ENCODE results near the gene KRTAP15-1. TPM values are rescaled to one million over a fixed set of nuclear protein-coding genes. Genes with fewer than 3 reads are reported as not detected.
A peak's percentile ranks its signal among the peaks of the same experiment; 100 is the strongest.

KRTAP15-1 gene
- total RNA-seq = not detected in 2 replicates

GRCh38 chr21:30439975-30440374, at the start of gene KRTAP15-1:
KRTAP15-1 (plus strand) TSS chr21:30440275; CDS start chr21:30440328, 53 bp downstream.
- Mint-ChIP-seq H3K27ac (no peak within 1 kb of the TSS), H3K9me3 (no peaks in the 10 kb centered on the region), H3K36me3 (ENCODE audit: low read depth) (no peaks in the 10 kb centered on the region), H3K4me3 (ENCODE audit: low read depth) (no peak within 1 kb of the TSS), H3K4me1 (ENCODE audit: low read depth) (no peaks in the 10 kb centered on the region), H3K27me3 (ENCODE audit: low read depth) (no peaks in the 10 kb centered on the region)
- intact Hi-C loops (cut with micrococcal nuclease) = no loop called here
- DNase-seq (ENCODE audit: low spot score) = no peak

- Mint-ChIP-seq H3K9me3 (no peaks in the 10 kb centered on the region), H3K4me3 (ENCODE audit: low read depth) (no peak overlapping the region)
These were observed 48.5 kb upstream of the KRTAP15-1 start for GRCh38 chr21:30391492-30392025.

GRCh38 chr21:30395731-30396130, 44.3 kb upstream of the KRTAP15-1 start, which contains the start of gene KRTAP13-1:
KRTAP13-1 (plus strand) TSS chr21:30396031; CDS start chr21:30396087, 56 bp downstream.
- H3K4me1 Mint-ChIP-seq (ENCODE audit: low read depth) = no peaks in the 10 kb centered on the region
- no peak within 1 kb of the TSS for H3K27ac Mint-ChIP-seq
- intact Hi-C loops (cut with micrococcal nuclease) = no loop called here
- no peak within 1 kb of the TSS for H3K4me3 Mint-ChIP-seq (ENCODE audit: low read depth)
- no peak for DNase-seq (ENCODE audit: low spot score)
- H3K9me3 Mint-ChIP-seq = no peaks in the 10 kb centered on the region
- no peaks in the 10 kb centered on the region for H3K36me3 Mint-ChIP-seq (ENCODE audit: low read depth)
- no peaks in the 10 kb centered on the region for H3K27me3 Mint-ChIP-seq (ENCODE audit: low read depth)

More at GRCh38 chr21:30391492-30392025, 48.5 kb upstream of the KRTAP15-1 start:
- DNase-seq (ENCODE audit: low spot score) = no peak
- intact Hi-C loops (cut with micrococcal nuclease) = no loop called here
- no peak overlapping the region for H3K27ac Mint-ChIP-seq
- no peaks in the 10 kb centered on the region for H3K27me3 Mint-ChIP-seq (ENCODE audit: low read depth)
- no peaks in the 10 kb centered on the region for H3K4me1 Mint-ChIP-seq (ENCODE audit: low read depth)
- H3K36me3 Mint-ChIP-seq (ENCODE audit: low read depth) = no peaks in the 10 kb centered on the region

- DNase-seq (ENCODE audit: low spot score) = peak; percentile 11
- Mint-ChIP-seq H3K4me1 (ENCODE audit: low read depth) (peaks cover 3% of the 10 kb centered on the region), H3K27ac (no peak overlapping the region), H3K27me3 (ENCODE audit: low read depth) (peaks cover 5% of the 10 kb centered on the region), H3K9me3 (peaks cover 5% of the 10 kb centered on the region), H3K36me3 (ENCODE audit: low read depth) (no peaks in the 10 kb centered on the region), H3K4me3 (ENCODE audit: low read depth) (peak overlapping the region; percentile 57)
- intact Hi-C loops (cut with micrococcal nuclease) = no loop called here
These were observed 31.1 kb upstream of the KRTAP15-1 start for GRCh38 chr21:30408782-30409494.

GRCh38 chr21:30415993-30416392, 24.1 kb upstream of the KRTAP15-1 start:
- intact Hi-C loops (cut with micrococcal nuclease) = no loop called here

GRCh38 chr21:30425826-30426225, 14.2 kb upstream of the KRTAP15-1 start, which contains the start of gene KRTAP13-3:
KRTAP13-3 (minus strand) TSS chr21:30425926; CDS start chr21:30425912, 14 bp downstream.
- H3K27me3 Mint-ChIP-seq (ENCODE audit: low read depth) = peaks cover 1% of the 10 kb centered on the region
- H3K4me1 Mint-ChIP-seq (ENCODE audit: low read depth) = no peaks in the 10 kb centered on the region
- H3K36me3 Mint-ChIP-seq (ENCODE audit: low read depth) = no peaks in the 10 kb centered on the region
- H3K4me3 Mint-ChIP-seq (ENCODE audit: low read depth) = no peak within 1 kb of the TSS
- DNase-seq (ENCODE audit: low spot score) = no peak
- no peaks in the 10 kb centered on the region for H3K9me3 Mint-ChIP-seq
- H3K27ac Mint-ChIP-seq = no peak within 1 kb of the TSS
- intact Hi-C loops (cut with micrococcal nuclease) = no loop called here

More at GRCh38 chr21:30415993-30416392, 24.1 kb upstream of the KRTAP15-1 start:
- Mint-ChIP-seq H3K9me3 (peaks cover 3% of the 10 kb centered on the region), H3K27me3 (ENCODE audit: low read depth) (no peaks in the 10 kb centered on the region), H3K4me1 (ENCODE audit: low read depth) (no peaks in the 10 kb centered on the region), H3K4me3 (ENCODE audit: low read depth) (no peak overlapping the region), H3K36me3 (ENCODE audit: low read depth) (no peaks in the 10 kb centered on the region), H3K27ac (no peak overlapping the region)
- DNase-seq (ENCODE audit: low spot score) = no peak

GRCh38 chr21:30426731-30427130, 13.3 kb upstream of the KRTAP15-1 start:
- no peaks in the 10 kb centered on the region for H3K9me3 Mint-ChIP-seq
- no peaks in the 10 kb centered on the region for H3K4me1 Mint-ChIP-seq (ENCODE audit: low read depth)
- H3K36me3 Mint-ChIP-seq (ENCODE audit: low read depth) = no peaks in the 10 kb centered on the region
- no peak for DNase-seq (ENCODE audit: low spot score)
- no peak overlapping the region for H3K4me3 Mint-ChIP-seq (ENCODE audit: low read depth)
- no peak overlapping the region for H3K27ac Mint-ChIP-seq
- intact Hi-C loops (cut with micrococcal nuclease) = no loop called here
- peaks cover 1% of the 10 kb centered on the region for H3K27me3 Mint-ChIP-seq (ENCODE audit: low read depth)

GRCh38 chr21:30430170-30430655, 9.9 kb upstream of the KRTAP15-1 start, which contains the start of gene KRTAP13-4:
KRTAP13-4 (plus strand) TSS chr21:30430220; CDS start chr21:30430276, 56 bp downstream.
- no peaks in the 10 kb centered on the region for H3K4me1 Mint-ChIP-seq (ENCODE audit: low read depth)
- no peaks in the 10 kb centered on the region for H3K9me3 Mint-ChIP-seq
- no peaks in the 10 kb centered on the region for H3K36me3 Mint-ChIP-seq (ENCODE audit: low read depth)
- no peak within 1 kb of the TSS for H3K4me3 Mint-ChIP-seq (ENCODE audit: low read depth)
- intact Hi-C loops (cut with micrococcal nuclease) = no loop called here
- H3K27ac Mint-ChIP-seq = no peak within 1 kb of the TSS
- H3K27me3 Mint-ChIP-seq (ENCODE audit: low read depth) = peaks cover 1% of the 10 kb centered on the region
- no peak for DNase-seq (ENCODE audit: low spot score)

- no peak overlapping the region for H3K27ac Mint-ChIP-seq
- H3K4me1 Mint-ChIP-seq (ENCODE audit: low read depth) = no peaks in the 10 kb centered on the region
- no peaks in the 10 kb centered on the region for H3K27me3 Mint-ChIP-seq (ENCODE audit: low read depth)
- no peak for DNase-seq (ENCODE audit: low spot score)
- H3K4me3 Mint-ChIP-seq (ENCODE audit: low read depth) = no peak overlapping the region
- H3K9me3 Mint-ChIP-seq = no peaks in the 10 kb centered on the region
- intact Hi-C loops (cut with micrococcal nuclease) = no loop called here
- no peaks in the 10 kb centered on the region for H3K36me3 Mint-ChIP-seq (ENCODE audit: low read depth)
These were observed 5.9 kb upstream of the KRTAP15-1 start for GRCh38 chr21:30434033-30434631.

GRCh38 chr21:30437010-30437565, 3.0 kb upstream of the KRTAP15-1 start:
- H3K36me3 Mint-ChIP-seq (ENCODE audit: low read depth) = no peaks in the 10 kb centered on the region
- intact Hi-C loops (cut with micrococcal nuclease) = no loop called here
- H3K27me3 Mint-ChIP-seq (ENCODE audit: low read depth) = no peaks in the 10 kb centered on the region
- H3K27ac Mint-ChIP-seq = no peak overlapping the region
- H3K4me3 Mint-ChIP-seq (ENCODE audit: low read depth) = no peak overlapping the region
- no peaks in the 10 kb centered on the region for H3K4me1 Mint-ChIP-seq (ENCODE audit: low read depth)
- DNase-seq (ENCODE audit: low spot score) = no peak
- H3K9me3 Mint-ChIP-seq = no peaks in the 10 kb centered on the region

- peaks cover 3% of the 10 kb centered on the region for H3K4me1 Mint-ChIP-seq (ENCODE audit: low read depth)
- H3K27me3 Mint-ChIP-seq (ENCODE audit: low read depth) = no peaks in the 10 kb centered on the region
- intact Hi-C loops (cut with micrococcal nuclease) = no loop called here
These were observed 3.2 kb downstream of the KRTAP15-1 start for GRCh38 chr21:30443226-30443625.

GRCh38 chr21:30444204-30444603, 4.1 kb downstream of the KRTAP15-1 start:
- Mint-ChIP-seq H3K36me3 (ENCODE audit: low read depth) (no peaks in the 10 kb centered on the region), H3K27ac (no peak overlapping the region), H3K4me1 (ENCODE audit: low read depth) (peaks cover 3% of the 10 kb centered on the region), H3K9me3 (no peaks in the 10 kb centered on the region), H3K4me3 (ENCODE audit: low read depth) (no peak overlapping the region), H3K27me3 (ENCODE audit: low read depth) (no peaks in the 10 kb centered on the region)
- no peak for DNase-seq (ENCODE audit: low spot score)
- intact Hi-C loops (cut with micrococcal nuclease) = no loop called here

More at GRCh38 chr21:30443226-30443625, 3.2 kb downstream of the KRTAP15-1 start:
- Mint-ChIP-seq H3K4me3 (ENCODE audit: low read depth) (no peak overlapping the region), H3K36me3 (ENCODE audit: low read depth) (no peaks in the 10 kb centered on the region), H3K27ac (no peak overlapping the region), H3K9me3 (no peaks in the 10 kb centered on the region)
- DNase-seq (ENCODE audit: low spot score) = no peak

Measured in activated T-helper 2 cell treated with anti-CD3 and anti-CD28 coated beads, Interferon-gamma antibody, Interleukin-2, Interleukin-4, amounts not matched to agents 10 μg/mL and 5 μg/mL and 100 μg/mL, durations not matched to agents 14 hours and 24 hours and 36 hours (primary cell).